NB4 (cell line): ENCODE results near the gene MRGPRE.
A peak's percentile ranks its signal among the peaks of the same experiment; 100 is the strongest.

Source experiments
- DNase-seq: peaks from one replicate; pipeline ENCODE4 v3.0.0; 2010; ENCODE audit warnings: low read depth
- H3K4me3 ChIP-seq: one replicate; pipeline ENCODE4 v1.5.1; 2011; ENCODE audit warnings: mild to moderate bottlenecking, low read depth, low read length, moderate library complexity
- CTCF ChIP-seq: IDR thresholded peaks from one replicate; pipeline ENCODE4 v1.5.1; 2012; ENCODE audit warnings: low read depth, low read length
- MAX ChIP-seq: IDR thresholded peaks from 2 replicates; pipeline ENCODE4 v1.6.1; 2011; ENCODE audit warnings: low read depth, low read length
- MYC ChIP-seq: IDR thresholded peaks from 2 replicates; pipeline ENCODE4 v1.6.1; 2011; ENCODE audit warnings: low read depth, low read length
- POLR2A ChIP-seq: IDR thresholded peaks from 2 replicates; pipeline ENCODE4 v1.6.1; 2011; ENCODE audit warnings: mild to moderate bottlenecking; ENCODE audit not compliant: insufficient read length; ENCODE audit errors: extremely low read depth

The MRGPRE gene

GRCh38 chr11:3181725-3182461 lies 50.3 kb downstream of the MRGPRE start:
- TF ChIP-seq MAX: no peak
- TF ChIP-seq CTCF: no peak
- TF ChIP-seq POLR2A: no peak
- TF ChIP-seq MYC: no peak
- H3K4me3 ChIP-seq: no peak overlapping the region
- no peak for DNase-seq

- H3K4me3 ChIP-seq: no peak overlapping the region
- no peak for DNase-seq
- no peak for TF ChIP-seq CTCF
- TF ChIP-seq POLR2A: no peak
- TF ChIP-seq MAX: no peak
- no peak for TF ChIP-seq MYC
These were observed 51.3 kb downstream of the MRGPRE start for GRCh38 chr11:3180869-3181268.

GRCh38 chr11:3178349-3178748 lies 53.9 kb downstream of the MRGPRE start:
- H3K4me3 ChIP-seq: no peak overlapping the region
- TF ChIP-seq MYC (no peak; the same call in 1 of the 2 replicates), MAX (no peak)
- peak; percentile 47 for DNase-seq

GRCh38 chr11:3177931-3178330 lies 54.3 kb downstream of the MRGPRE start:
- peak; percentile 74 for DNase-seq
- H3K4me3 ChIP-seq: no peak overlapping the region
- TF ChIP-seq MAX (no peak), MYC (no peak), CTCF (no peak), POLR2A (no peak)
